ENCODE data around the gene LAMTOR2.

Gene LAMTOR2

GRCh38 chr1:156076609-156077429 lies 22.2 kb downstream of the LAMTOR2 start:
- DNase-seq = no peak

- no peak for DNase-seq
These were observed 22.8 kb downstream of the LAMTOR2 start for GRCh38 chr1:156077430-156077760.

GRCh38 chr1:156078728-156079127 lies 24.1 kb downstream of the LAMTOR2 start:
- DNase-seq = no peak

DNA sequence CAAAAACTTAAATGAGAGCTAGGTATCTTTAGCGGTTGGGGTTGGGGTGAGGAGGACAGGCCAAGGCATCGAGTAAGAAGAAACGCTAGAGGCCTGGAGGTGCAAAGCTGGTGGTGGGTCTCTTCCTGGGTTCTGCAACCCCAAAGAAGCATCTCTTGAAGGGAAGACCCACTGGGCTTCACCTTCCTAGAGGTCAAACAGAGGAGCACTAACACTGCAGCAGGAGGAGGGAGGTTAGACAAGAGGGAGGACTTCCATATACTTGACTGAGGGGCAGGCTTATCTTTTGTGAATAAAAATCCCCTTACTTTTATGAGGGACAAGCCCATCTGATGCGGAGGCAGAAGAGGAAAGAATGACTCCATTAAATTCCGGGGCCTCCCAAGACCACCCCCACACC lies 25.2 kb downstream of the LAMTOR2 start:
- DNase-seq = no peak

DNA sequence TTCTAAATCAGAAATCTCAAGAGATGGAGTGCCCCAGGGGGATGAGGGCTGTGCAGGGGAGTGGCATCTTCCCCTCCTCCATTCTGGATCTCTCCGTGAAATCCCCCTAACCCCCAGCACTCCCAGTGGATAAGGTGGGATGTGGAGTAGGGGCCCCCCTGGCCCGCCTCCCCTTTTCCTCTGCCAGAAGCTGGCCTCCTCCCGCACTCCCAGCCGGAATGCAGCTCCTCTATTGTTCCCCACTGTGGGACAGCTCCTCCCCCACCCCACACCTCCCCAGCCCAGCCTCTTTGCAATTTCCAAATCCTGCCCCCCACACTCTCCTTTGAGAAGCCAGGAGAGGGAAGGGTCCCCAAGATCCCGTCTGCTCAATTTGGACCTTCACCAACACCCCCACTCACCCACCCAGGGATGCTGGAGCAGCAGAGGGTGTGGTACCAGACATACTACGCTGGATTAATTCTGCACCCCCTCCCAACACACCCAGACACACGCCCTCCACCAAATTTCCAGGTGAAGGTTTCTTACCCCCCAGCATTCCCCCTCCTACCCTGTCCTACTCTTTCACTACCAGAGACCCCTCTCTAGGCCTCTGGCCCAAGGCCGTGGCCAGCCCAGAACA lies 25.8 kb downstream of the LAMTOR2 start:
- no peak for DNase-seq

DNA sequence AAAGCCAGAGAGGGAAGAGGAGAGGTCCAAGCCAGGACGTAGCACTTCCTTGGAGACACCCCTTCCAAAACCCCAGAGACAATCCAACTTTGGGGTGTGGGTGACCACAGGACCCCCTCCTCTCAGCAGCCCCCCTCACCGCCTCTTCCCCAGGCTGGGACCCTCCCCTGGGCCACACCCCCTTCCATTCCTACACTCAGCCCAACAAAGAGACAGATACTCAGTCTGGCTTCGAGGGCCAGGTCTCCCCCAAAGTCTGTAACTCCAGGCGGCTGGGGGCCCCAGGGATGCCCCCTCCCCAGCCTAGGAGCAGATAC lies 26.2 kb downstream of the LAMTOR2 start:
- no peak for DNase-seq

GRCh38 chr1:156081180-156081916 lies 26.8 kb downstream of the LAMTOR2 start:
- no peak for DNase-seq

DNA sequence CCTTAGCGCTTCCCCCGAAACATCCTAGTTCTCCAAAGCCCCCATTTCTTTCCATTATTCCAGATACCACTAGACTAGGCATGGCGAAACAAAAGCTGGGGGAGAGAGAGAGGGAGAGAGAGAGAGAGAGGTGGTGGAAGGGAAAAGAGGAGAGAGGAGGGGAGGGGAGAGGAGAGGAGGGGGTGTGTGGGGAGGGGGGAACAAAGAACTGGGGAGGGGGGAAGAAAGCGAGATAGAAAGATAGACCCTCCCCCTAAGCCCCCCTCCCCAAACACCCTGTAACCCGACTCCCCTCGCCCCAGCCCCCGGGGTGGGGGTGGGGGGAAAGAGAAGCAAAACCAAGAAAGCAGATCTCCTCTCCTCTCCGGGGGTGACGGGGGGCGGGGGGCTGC lies 27.3 kb downstream of the LAMTOR2 start:
- no peak for DNase-seq

DNA sequence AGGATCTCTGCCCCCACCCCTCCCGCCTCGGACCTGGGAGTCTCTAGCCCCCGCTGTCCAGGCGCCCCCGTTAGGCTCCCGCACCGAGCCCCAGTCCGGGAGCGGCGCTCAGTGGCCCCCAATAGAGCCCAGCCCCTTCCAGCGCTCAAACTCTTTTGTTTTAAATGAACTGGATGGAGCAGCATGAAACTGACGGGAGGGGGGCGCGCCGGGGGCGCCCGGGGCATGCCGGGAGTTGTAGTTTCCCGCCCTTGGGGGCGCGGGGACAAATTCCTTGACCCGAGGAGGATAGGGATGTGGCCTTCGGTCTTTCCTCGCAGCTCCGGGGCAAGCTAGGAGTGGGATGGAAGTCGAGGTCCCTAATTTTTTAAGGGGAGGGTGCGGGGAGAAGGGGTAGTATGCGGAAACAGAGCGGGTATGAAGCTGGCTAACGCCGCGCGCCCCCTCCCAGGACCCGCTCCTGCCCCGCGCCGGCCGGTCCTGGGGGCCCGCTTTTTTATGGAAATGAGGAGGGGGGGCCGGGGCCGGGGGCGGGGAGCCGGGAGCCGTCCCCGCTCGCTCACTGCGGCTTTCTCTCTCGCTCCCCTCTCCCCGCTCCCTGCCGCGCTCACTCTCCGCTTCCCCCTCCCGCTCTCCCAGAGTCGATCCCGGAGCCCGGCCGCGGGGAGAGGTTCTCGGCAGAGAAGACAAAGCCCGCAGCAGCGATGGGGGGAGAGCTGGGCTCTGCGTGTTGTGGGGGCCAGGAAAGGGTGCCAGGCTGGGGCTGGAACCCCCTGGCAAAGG lies 27.9 kb downstream of the LAMTOR2 start, which contains the start of gene MEX3A:
Gene MEX3A, minus strand, starts transcription at position 157 of the 783 bp plus-strand sequence. CDS start 467 bp downstream, outside the sequence.
- DNase-seq = peak; percentile 61

- DNase-seq = no peak
These were observed 29.5 kb downstream of the LAMTOR2 start for GRCh38 chr1:156083800-156084790.

DNA sequence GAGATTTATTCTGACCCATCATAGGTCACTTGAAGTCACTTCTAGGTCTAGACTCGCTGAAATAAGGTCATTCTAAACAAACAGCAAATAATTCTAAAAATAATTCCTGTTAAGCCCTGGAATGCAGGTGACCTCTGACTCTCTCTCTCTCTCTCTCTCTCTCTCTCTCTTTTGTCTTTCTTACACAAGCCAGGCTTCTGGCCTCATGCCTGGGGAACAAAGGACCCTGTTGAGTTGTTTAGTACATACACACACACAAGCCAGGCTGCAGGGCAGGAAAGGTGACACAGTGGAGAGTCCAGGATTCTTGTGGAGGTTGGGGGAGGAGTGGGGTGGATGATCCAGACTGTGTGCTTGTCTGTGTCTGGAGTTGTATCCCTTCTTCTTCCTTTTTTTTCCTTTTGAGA lies 31.7 kb downstream of the LAMTOR2 start:
- no peak for DNase-seq

DNA sequence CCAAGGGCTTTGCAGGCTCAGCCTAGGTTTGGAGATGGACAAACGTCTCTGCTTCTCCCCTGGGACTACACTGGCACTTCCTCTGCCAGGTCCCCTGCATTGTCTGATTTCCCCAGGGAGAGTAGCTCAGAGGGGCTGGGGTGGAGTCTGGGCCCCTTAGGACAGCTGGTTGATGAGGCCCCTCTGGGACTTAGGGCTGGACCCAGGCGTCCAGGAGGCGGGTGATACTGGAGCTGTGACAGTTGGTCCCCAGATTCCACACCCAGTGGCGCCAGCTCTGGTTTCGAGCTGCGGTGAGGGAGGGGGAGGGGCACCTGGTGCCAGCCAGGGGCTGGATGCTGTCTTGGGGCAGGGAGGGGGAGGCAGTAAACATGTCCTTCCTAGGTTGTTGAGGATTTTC lies 35.1 kb downstream of the LAMTOR2 start:
- peak; percentile 34 for DNase-seq

GRCh38 chr1:156090138-156090839 lies 35.7 kb downstream of the LAMTOR2 start:
- DNase-seq = no peak

GRCh38 chr1:156090840-156091188 lies 36.2 kb downstream of the LAMTOR2 start:
- peak; percentile 86 for DNase-seq

- no peak for DNase-seq
These were observed 37.0 kb downstream of the LAMTOR2 start for GRCh38 chr1:156091610-156092009.

DNA sequence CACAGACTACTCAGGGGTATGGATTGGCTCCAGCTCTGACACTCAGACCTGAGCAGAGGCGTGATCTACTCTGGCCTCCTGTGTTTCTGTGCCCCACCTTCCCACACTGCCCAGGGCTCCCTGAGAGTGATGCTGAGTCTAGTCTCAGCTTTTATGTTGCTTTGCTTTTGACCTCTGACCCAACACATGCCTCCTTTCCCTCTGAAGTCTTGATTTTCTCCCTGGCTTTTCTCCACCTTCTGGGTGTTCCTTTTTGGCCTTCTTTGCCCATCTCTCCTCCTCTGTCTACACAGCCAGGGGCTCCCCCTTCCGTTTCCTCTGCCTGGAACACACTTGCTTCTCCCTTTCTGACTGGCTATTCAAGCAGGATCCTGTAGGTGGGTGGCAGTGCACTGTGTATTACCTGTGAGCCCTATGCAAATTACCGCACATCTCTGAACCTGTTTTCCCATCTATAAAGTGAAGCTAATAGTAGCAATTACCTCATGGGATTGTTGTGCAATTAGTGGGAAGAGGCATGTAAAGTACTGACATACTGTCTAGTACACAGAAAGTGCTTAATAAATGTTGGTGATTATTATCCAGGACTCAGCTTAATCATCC lies 41.4 kb downstream of the LAMTOR2 start:
- DNase-seq = no peak

- peak; percentile 81 for DNase-seq
These were observed 42.2 kb downstream of the LAMTOR2 start for GRCh38 chr1:156096640-156097391.

DNA sequence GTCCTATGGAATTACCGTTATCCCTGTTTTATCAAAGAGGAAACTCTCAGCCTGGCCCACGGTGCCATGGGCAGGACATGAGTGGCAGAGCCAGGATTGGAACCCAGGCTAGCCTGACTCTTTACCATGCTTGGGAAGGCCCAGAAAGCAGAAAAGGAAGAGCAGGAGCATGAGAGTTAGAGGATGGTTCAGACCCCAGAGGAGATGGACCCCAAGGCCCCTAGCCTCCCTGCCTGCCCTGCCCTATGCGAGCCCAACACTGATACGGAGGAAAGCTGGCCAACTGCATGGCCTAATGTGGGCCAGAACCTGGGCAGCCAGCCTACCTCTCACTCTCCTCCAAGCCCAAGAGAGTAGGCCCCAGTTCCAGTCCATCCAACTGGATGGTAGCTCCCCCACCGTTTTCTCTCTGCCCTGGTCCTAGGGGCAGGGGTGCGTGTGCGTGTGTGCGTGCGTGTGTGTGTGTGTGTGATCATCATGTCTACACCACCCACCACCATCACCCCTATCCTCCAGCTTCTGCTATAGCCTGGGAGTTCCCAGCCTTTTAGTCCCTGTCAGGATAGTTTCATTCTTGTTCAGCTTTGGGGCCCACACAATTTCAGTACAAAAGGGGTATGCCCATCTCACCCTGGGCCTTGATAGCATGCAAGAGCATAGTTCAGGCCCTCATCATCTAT lies 43.1 kb downstream of the LAMTOR2 start:
- DNase-seq = no peak

- DNase-seq = no peak
These were observed 44.2 kb downstream of the LAMTOR2 start for GRCh38 chr1:156098784-156099183.

DNA sequence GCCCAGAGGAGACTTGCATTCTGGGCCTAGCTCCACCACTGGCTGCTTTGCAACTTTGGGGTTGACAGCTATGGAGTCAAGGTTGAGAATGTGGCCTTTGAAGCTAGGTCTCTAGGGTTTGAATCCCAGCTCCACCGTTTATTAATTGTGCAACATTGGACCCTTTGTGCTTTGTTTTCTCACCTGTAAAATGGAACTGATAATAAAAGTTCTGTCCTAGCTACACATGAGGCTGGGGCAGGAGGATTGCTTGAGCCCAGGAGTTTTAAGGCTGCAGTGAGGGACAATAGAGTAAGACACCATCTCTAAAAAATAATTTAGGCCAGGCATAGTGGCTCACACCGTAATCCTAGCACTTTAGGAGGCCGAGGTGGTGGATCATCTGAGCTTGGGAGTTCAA lies 44.7 kb downstream of the LAMTOR2 start:
- DNase-seq = no peak

All from NCI-H1436 (cell line).